ENCODE measurements around the gene AFG1L.
"Not testable (repeated sequence)": the region's sequence is repeated elsewhere in the genome, so short reads cannot be mapped to it uniquely, and the experiment has no call there.

The AFG1L gene

GRCh38 chr6:108304646-108305045 is 9.8 kb downstream of the AFG1L start:
- no peaks in the 10 kb centered on the region for H3K27me3 ChIP-seq (ENCODE audit: low read depth)
- peaks cover 14% of the 10 kb centered on the region for H3K4me1 ChIP-seq

DNA sequence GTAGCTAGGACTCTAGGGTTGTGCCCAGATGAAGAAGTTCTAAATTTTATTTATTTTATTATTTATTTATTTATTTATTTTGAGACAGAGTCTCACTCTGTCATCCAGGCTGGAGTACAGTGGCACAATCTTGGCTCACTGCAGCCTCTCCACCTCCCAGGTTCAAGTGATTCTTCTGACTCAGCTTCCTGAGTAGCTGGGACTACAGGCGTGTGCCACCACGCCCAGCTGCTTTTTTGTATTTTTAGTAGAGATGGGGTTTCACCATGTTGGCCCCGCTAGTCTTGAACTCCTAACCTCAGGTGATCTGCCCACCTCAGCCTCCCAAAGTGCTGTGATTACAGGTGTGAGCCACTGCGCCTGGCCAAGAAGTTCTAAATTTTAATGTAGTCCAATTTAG is 13.8 kb downstream of the AFG1L start:
- H3K27me3 ChIP-seq (ENCODE audit: low read depth); H3K36me3 ChIP-seq (replicated peaks); H3K4me3 ChIP-seq; H3K9me3 ChIP-seq; in situ Hi-C loops (cut with MboI; ENCODE audit: low sequenced_read_pairs); DNase-seq (ENCODE audit: low spot score in 2 of 2): not testable (repeated sequence)
- H3K4me1 ChIP-seq = peaks cover 14% of the 10 kb centered on the region

More at GRCh38 chr6:108304646-108305045, 9.8 kb downstream of the AFG1L start:
- no peaks in the 10 kb centered on the region for H3K9me3 ChIP-seq
- H3K36me3 ChIP-seq (replicated peaks) = no peaks in the 10 kb centered on the region
- no peak for DNase-seq (ENCODE audit: low spot score in 2 of 2)
- H3K4me3 ChIP-seq = no peak overlapping the region
- in situ Hi-C loops (cut with MboI; ENCODE audit: low sequenced_read_pairs) = no loop called here

DNA sequence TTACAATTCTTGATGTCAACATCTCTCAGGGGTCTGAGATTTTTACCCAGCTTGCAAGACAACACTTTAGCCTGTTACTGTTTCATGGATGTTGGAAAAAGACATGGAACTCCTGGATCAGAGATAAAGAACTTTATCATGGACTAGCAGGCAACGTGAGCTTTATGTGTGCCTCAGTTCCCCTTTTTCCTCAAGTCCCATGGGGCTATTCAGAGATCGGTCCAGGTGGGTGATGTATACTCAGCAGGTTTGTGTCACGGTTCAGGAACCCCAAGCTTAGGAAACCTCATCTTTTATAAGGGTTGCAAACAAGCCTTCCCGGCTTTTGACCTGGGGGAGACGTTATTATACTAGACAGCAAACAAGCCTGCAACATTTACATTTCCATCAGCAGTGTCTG is 15.0 kb downstream of the AFG1L start:
- Histone ChIP-seq H3K9me3 (no peaks in the 10 kb centered on the region), H3K27me3 (ENCODE audit: low read depth) (no peaks in the 10 kb centered on the region), H3K36me3 (replicated peaks) (no peaks in the 10 kb centered on the region), H3K4me1 (peaks cover 4% of the 10 kb centered on the region), H3K4me3 (no peak overlapping the region)
- no peak for DNase-seq (ENCODE audit: low spot score in 2 of 2)
- in situ Hi-C loops (cut with MboI; ENCODE audit: low sequenced_read_pairs) = no loop called here

DNA sequence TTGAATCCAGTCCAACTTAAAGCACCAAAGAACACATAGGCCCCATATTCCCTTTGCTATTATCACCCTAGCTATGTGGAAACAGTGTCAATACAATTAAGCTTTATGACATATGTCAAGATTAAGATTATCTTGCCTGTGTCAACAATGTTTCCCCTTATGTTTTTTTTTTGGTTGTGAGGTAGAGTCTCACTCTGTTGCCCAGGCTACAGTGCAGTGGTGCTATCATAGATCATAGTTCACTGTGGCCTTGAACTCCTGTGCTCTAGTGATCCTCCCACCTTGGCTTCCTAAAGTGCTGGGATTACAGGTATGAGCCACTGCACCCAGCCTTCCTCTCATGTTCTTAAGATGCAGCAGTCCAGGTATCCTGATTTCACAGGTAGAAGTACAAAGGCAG is 17.8 kb downstream of the AFG1L start:
- in situ Hi-C loops (cut with MboI; ENCODE audit: low sequenced_read_pairs) = no loop called here
- Histone ChIP-seq H3K4me1 (no peaks in the 10 kb centered on the region), H3K4me3 (no peak overlapping the region), H3K27me3 (ENCODE audit: low read depth) (no peaks in the 10 kb centered on the region), H3K36me3 (replicated peaks) (no peaks in the 10 kb centered on the region), H3K9me3 (no peaks in the 10 kb centered on the region)
- DNase-seq (ENCODE audit: low spot score in 2 of 2) = no peak

DNA sequence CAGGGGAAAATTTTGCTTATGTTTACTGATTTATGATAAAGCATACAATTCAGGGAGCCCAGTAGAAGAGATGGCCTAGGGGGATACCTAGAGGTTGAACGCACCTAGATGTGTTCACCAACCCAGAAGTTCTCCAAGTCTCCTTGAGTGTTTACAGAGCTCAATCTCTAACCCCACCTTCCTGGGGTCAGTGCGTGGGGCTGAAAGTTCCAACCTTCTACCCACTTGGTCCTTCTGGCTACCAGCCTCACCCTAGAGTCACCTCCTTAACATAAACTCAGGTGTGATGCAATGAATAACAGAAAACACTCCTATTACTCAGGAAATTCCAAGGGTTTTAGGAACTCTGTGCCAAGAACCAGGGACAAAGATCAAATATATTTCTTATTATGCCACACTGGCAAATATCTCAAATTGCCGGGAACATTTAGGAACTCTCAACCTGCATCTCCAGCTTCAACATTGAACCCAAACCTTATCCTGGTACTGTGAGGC is 26.4 kb downstream of the AFG1L start:
- DNase-seq (ENCODE audit: low spot score in 2 of 2) = no peak
- in situ Hi-C loops (cut with MboI; ENCODE audit: low sequenced_read_pairs) = no loop called here

DNA sequence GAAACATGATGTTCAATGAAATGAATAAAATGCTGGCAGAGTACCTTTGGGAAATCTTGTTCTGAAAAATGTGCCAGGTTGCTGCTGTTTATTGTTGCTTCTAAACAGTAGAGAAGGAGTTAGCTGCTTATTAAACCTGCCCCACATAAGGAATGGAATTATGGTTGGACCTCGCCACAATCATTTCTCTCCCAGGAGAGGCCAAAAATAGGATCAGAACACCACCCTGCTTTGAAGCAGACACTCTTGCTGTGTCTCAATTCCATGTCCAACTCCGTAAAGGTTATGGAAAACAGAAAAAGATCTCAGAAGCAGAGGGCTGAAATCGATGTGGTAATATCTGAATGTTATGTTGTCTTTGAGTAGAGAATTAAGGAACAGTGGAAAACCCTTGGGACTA is 27.9 kb downstream of the AFG1L start:
- Histone ChIP-seq H3K4me1 (peaks cover 8% of the 10 kb centered on the region), H3K27me3 (ENCODE audit: low read depth) (no peaks in the 10 kb centered on the region), H3K4me3 (no peak overlapping the region), H3K36me3 (replicated peaks) (peaks cover 9% of the 10 kb centered on the region; the same call in 1 of the 2 replicates), H3K9me3 (no peaks in the 10 kb centered on the region)
- no peak for DNase-seq (ENCODE audit: low spot score in 2 of 2)
- in situ Hi-C loops (cut with MboI; ENCODE audit: low sequenced_read_pairs) = no loop called here

More for the DNA sequence above, 26.4 kb downstream of the AFG1L start:
- H3K9me3 ChIP-seq = no peaks in the 10 kb centered on the region
- peaks cover 7% of the 10 kb centered on the region for H3K4me1 ChIP-seq
- H3K36me3 ChIP-seq (replicated peaks) = peaks cover 7% of the 10 kb centered on the region; the same call in 1 of the 2 replicates
- no peaks in the 10 kb centered on the region for H3K27me3 ChIP-seq (ENCODE audit: low read depth)
- no peak overlapping the region for H3K4me3 ChIP-seq

- DNase-seq (ENCODE audit: low spot score in 2 of 2) = no peak
- Histone ChIP-seq H3K27me3 (ENCODE audit: low read depth) (no peaks in the 10 kb centered on the region), H3K36me3 (replicated peaks) (peaks cover 9% of the 10 kb centered on the region; the same call in 1 of the 2 replicates), H3K9me3 (no peaks in the 10 kb centered on the region), H3K4me1 (peaks cover 4% of the 10 kb centered on the region; the same call in 1 of the 2 replicates), H3K4me3 (no peak overlapping the region)
- in situ Hi-C loops (cut with MboI; ENCODE audit: low sequenced_read_pairs) = no loop called here
These were observed 29.0 kb downstream of the AFG1L start for GRCh38 chr6:108323710-108324466.

DNA sequence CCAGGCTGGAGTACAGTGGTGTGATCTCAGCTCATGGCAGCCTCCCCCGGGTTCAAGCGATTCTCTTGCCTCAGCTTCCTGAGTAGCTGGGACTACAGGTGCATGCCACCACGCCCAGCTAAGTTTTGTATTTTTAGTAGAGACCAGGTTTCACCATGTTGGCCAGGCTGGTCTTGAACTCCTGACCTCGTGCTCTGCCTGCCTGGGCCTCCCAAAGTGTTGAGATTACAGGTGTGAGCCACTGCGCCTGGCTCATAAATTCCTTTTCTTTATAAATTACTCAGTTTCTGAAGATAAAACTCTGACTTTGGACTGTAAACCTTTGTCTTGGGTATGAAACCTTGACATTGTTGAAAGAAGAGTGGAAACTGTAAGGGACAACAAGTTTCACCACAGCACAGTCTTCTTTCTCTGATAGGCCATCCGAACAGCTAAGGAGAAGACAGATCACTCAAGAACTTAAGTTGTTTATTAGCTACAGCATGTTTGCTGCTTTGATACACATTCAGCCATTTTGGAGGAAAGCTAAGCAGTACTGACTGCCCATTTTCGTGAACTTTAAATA is 35.4 kb downstream of the AFG1L start:
- H3K4me1 ChIP-seq; H3K9me3 ChIP-seq; in situ Hi-C loops (cut with MboI; ENCODE audit: low sequenced_read_pairs); H3K4me3 ChIP-seq; DNase-seq (ENCODE audit: low spot score in 2 of 2); H3K36me3 ChIP-seq (replicated peaks); H3K27me3 ChIP-seq (ENCODE audit: low read depth): not testable (repeated sequence)

DNA sequence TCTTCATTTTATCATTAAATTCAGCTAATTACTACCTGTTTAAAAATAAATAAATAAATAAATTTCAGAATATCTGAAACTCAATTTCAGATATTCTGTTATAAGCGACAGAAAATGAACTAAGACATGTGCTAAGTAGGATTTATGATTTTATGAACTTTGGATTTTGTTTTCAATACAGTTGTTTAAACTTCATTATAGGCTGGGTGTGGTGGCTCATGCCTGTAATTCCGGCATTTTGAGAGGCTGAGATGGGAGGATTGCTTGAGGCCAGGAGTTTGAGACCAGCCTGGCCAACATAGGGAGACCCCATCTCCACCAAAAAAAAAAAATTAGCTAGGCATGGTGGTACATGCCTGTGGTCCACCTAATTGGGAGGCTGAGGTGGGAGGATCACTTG is 36.0 kb downstream of the AFG1L start:
- H3K4me1 ChIP-seq = peaks cover 2% of the 10 kb centered on the region; the same call in 1 of the 2 replicates
- H3K27me3 ChIP-seq (ENCODE audit: low read depth) = no peaks in the 10 kb centered on the region
- H3K4me3 ChIP-seq = no peak overlapping the region
- no peak for DNase-seq (ENCODE audit: low spot score in 2 of 2)
- in situ Hi-C loops (cut with MboI; ENCODE audit: low sequenced_read_pairs) = no loop called here
- H3K9me3 ChIP-seq = no peaks in the 10 kb centered on the region
- peaks cover 3% of the 10 kb centered on the region; the same call in 1 of the 2 replicates for H3K36me3 ChIP-seq (replicated peaks)

DNA sequence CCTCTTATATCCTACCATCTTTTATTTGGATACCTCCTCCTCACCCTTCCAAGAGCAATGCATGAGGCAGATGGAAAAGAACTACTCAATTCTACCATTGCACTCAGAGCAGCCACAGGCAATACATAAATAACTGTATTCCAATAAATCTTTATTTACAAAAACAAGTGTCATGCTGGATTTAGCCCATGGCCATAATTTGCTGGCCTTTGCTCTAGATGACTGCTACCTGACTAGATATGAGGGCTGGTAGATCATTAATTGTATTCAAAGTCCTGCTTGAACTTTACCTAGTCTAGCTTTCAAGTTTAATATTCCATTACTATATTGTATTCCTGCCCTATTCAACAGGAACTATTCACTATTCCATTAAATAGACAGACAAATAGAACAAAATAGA is 37.1 kb downstream of the AFG1L start:
- Histone ChIP-seq H3K9me3 (no peaks in the 10 kb centered on the region), H3K4me1 (no peaks in the 10 kb centered on the region), H3K27me3 (ENCODE audit: low read depth) (no peaks in the 10 kb centered on the region), H3K4me3 (no peak overlapping the region), H3K36me3 (replicated peaks) (no peaks in the 10 kb centered on the region)
- in situ Hi-C loops (cut with MboI; ENCODE audit: low sequenced_read_pairs) = no loop called here
- no peak for DNase-seq (ENCODE audit: low spot score in 2 of 2)

DNA sequence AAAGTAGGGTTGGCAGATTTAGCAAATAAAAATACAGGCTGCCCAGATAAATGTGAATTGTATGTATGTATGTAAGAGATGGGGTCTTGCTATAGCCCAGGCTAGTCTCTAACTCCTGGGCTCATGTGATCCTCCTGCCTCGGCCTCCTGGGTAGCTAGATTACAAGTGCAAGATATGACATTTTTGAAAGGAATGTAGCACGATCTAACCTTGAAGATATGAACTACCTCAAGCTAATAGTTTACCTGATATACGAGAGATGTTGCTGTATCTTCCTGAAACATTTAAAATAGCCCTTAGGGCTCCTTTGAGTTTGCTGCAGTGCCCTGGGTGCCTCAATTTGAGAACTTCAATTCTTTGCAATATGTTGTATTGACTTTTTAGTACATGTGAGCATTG is 42.1 kb downstream of the AFG1L start:
- in situ Hi-C loops (cut with MboI; ENCODE audit: low sequenced_read_pairs) = no loop called here
- no peak for DNase-seq (ENCODE audit: low spot score in 2 of 2)
- no peaks in the 10 kb centered on the region for H3K36me3 ChIP-seq (replicated peaks)
- H3K9me3 ChIP-seq = no peaks in the 10 kb centered on the region
- H3K27me3 ChIP-seq (ENCODE audit: low read depth) = no peaks in the 10 kb centered on the region
- no peaks in the 10 kb centered on the region for H3K4me1 ChIP-seq
- no peak overlapping the region for H3K4me3 ChIP-seq

- Histone ChIP-seq H3K36me3 (replicated peaks) (no peaks in the 10 kb centered on the region), H3K9me3 (no peaks in the 10 kb centered on the region), H3K4me3 (no peak overlapping the region), H3K4me1 (no peaks in the 10 kb centered on the region), H3K27me3 (ENCODE audit: low read depth) (no peaks in the 10 kb centered on the region)
- DNase-seq (ENCODE audit: low spot score in 2 of 2) = no peak
- in situ Hi-C loops (cut with MboI; ENCODE audit: low sequenced_read_pairs) = no loop called here
These were observed 42.9 kb downstream of the AFG1L start for GRCh38 chr6:108337721-108338120.

- Histone ChIP-seq H3K4me3 (no peak overlapping the region), H3K27me3 (ENCODE audit: low read depth) (no peaks in the 10 kb centered on the region), H3K4me1 (no peaks in the 10 kb centered on the region), H3K9me3 (no peaks in the 10 kb centered on the region), H3K36me3 (replicated peaks) (no peaks in the 10 kb centered on the region)
- in situ Hi-C loops (cut with MboI; ENCODE audit: low sequenced_read_pairs) = no loop called here
- DNase-seq (ENCODE audit: low spot score in 2 of 2) = no peak
These were observed 46.5 kb downstream of the AFG1L start for GRCh38 chr6:108341372-108341771.

- no peaks in the 10 kb centered on the region for H3K36me3 ChIP-seq (replicated peaks)
- DNase-seq (ENCODE audit: low spot score in 2 of 2) = no peak
- in situ Hi-C loops (cut with MboI; ENCODE audit: low sequenced_read_pairs) = no loop called here
- no peaks in the 10 kb centered on the region for H3K4me1 ChIP-seq
- no peaks in the 10 kb centered on the region for H3K9me3 ChIP-seq
- no peaks in the 10 kb centered on the region for H3K27me3 ChIP-seq (ENCODE audit: low read depth)
- H3K4me3 ChIP-seq = no peak overlapping the region
These were observed 49.0 kb downstream of the AFG1L start for GRCh38 chr6:108343894-108344293.

Measured in HAP-1 (cell line).